Chondrocyte (in vitro differentiated cells): ENCODE results near the gene GLCCI1. TPM values are rescaled to one million over a fixed set of nuclear protein-coding genes. Genes with fewer than 3 reads are reported as not detected.

Experiments
- DNase-seq: peaks from one replicate; pipeline ENCODE4 v3.0.0; 2021; ENCODE audit warnings: mixed read lengths, low spot score
- H3K27ac Mint-ChIP-seq: one replicate; pipeline ENCODE4 v1.8.0; 2021; ENCODE audit warnings: mild to moderate bottlenecking, moderate library complexity, mixed read lengths; ENCODE audit not compliant: unreplicated experiment
- H3K27me3 Mint-ChIP-seq: 2 replicates; pipeline ENCODE4 v1.8.0; 2021; ENCODE audit warnings: low read depth, mixed read lengths
- H3K36me3 Mint-ChIP-seq: 2 replicates; pipeline ENCODE4 v1.8.0; 2021; ENCODE audit warnings: low read depth, mixed read lengths
- H3K4me1 Mint-ChIP-seq: 2 replicates; pipeline ENCODE4 v1.8.0; 2021; ENCODE audit warnings: low read depth, mild to moderate bottlenecking, mixed read lengths
- H3K4me3 Mint-ChIP-seq: one replicate; pipeline ENCODE4 v1.8.0; 2021; ENCODE audit warnings: mild to moderate bottlenecking, moderate library complexity, mixed read lengths; ENCODE audit not compliant: unreplicated experiment
- H3K9me3 Mint-ChIP-seq: 2 replicates; pipeline ENCODE4 v1.8.0; 2021; ENCODE audit warnings: low read depth, mixed read lengths
- total RNA-seq: library from RNA; stranded (reverse); gene quantifications from 3 replicates; pipeline ENCODE4 v1.2.1, GENCODE V29; 2021
- TF ChIP-seq, protein P1 (sequence below): fragments of 200-600 bp; sonication (generic); IDR thresholded peaks from 2 replicates; pipeline ENCODE4 v1.5.0; 2021; ENCODE audit warnings: antibody characterized with exemption, mild to moderate bottlenecking, moderate library complexity

The GLCCI1 gene
- total RNA-seq, 1 donor from 2014 or later: 10.2 TPM

DNA sequence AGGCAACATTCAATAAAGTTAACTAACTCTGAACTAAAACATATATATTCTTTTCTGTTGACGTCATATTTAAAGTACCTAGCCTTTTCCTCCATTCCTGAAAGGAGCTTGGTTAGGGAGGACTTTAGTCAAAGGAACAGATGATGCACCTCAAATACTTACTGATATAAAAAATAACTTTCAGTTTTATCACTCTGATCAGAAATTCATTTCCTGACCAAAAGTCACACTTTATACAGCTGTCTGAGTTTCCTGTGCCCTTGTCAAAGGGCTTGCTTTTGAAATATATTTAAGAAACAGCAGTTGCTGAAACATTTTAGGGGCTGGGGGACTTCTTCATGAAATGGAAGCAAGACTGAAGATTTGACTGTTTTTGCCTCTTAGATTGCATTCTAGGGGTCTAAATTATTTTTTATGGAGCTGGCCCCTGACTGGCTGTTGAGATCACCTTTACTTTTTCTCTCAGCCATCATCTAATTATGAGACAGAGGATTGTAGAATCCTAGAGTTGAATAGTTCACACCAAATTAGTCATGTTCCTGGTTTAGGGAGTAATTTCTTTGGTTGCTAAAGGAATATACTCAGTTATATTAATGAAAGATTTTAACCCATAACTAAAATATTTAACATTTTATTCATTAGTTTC lies 46.6 kb downstream of the GLCCI1 start:
- Mint-ChIP-seq H3K27me3 (no peaks in the 10 kb centered on the region), H3K4me1 (no peaks in the 10 kb centered on the region), H3K36me3 (peaks cover 4% of the 10 kb centered on the region), H3K4me3 (no peak overlapping the region), H3K9me3 (no peaks in the 10 kb centered on the region), H3K27ac (no peak overlapping the region)
- DNase-seq: no peak
- TF ChIP-seq, protein P1, sequence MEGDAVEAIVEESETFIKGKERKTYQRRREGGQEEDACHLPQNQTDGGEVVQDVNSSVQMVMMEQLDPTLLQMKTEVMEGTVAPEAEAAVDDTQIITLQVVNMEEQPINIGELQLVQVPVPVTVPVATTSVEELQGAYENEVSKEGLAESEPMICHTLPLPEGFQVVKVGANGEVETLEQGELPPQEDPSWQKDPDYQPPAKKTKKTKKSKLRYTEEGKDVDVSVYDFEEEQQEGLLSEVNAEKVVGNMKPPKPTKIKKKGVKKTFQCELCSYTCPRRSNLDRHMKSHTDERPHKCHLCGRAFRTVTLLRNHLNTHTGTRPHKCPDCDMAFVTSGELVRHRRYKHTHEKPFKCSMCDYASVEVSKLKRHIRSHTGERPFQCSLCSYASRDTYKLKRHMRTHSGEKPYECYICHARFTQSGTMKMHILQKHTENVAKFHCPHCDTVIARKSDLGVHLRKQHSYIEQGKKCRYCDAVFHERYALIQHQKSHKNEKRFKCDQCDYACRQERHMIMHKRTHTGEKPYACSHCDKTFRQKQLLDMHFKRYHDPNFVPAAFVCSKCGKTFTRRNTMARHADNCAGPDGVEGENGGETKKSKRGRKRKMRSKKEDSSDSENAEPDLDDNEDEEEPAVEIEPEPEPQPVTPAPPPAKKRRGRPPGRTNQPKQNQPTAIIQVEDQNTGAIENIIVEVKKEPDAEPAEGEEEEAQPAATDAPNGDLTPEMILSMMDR: no peak

DNA sequence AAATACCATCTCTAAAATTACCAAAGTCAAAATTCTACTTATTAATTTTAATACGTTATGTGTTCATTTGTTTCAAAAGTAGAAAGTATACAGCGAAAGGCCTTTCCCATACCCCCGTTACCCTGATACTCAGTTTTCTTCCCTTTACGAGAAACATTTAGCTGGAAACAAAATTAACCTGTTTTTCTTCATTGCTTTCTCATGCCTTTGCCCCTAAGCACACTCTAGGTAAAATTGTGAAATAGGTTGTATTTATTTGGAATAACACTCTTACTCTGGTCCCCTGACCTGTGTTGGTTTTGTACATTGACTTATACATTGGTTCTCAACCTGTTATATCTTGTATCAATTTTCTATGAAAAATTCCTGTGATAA lies 47.1 kb downstream of the GLCCI1 start:
- no peak for DNase-seq

DNA sequence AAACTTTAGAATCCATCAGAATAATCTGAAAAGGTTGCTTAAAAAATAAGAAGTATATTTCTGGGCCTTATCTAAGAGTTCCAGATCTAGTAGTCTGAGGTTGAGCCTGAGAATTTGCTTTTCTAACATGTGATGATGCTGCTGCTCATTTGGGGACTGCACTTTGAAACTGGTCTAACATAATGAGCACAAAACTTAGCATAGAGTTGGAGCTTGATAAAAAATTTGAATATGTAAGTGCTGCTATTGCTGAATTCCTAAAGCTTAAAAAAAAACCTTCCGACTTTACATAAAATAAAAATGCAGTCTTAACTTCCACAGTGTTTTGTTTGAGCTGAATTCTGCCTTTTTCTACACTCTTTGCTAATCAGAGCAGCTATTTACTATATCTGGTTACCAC lies 48.8 kb downstream of the GLCCI1 start:
- Mint-ChIP-seq H3K4me1 (no peaks in the 10 kb centered on the region), H3K27me3 (no peaks in the 10 kb centered on the region), H3K4me3 (no peak overlapping the region), H3K9me3 (no peaks in the 10 kb centered on the region), H3K36me3 (no peaks in the 10 kb centered on the region), H3K27ac (no peak overlapping the region)
- DNase-seq: no peak
- TF ChIP-seq, protein P1: no peak

More for the DNA sequence above, 47.1 kb downstream of the GLCCI1 start:
- H3K27ac Mint-ChIP-seq: no peak overlapping the region
- no peaks in the 10 kb centered on the region for H3K4me1 Mint-ChIP-seq
- H3K4me3 Mint-ChIP-seq: no peak overlapping the region
- TF ChIP-seq, protein P1: no peak
- no peaks in the 10 kb centered on the region for H3K9me3 Mint-ChIP-seq
- peaks cover 4% of the 10 kb centered on the region for H3K36me3 Mint-ChIP-seq
- H3K27me3 Mint-ChIP-seq: no peaks in the 10 kb centered on the region

DNA sequence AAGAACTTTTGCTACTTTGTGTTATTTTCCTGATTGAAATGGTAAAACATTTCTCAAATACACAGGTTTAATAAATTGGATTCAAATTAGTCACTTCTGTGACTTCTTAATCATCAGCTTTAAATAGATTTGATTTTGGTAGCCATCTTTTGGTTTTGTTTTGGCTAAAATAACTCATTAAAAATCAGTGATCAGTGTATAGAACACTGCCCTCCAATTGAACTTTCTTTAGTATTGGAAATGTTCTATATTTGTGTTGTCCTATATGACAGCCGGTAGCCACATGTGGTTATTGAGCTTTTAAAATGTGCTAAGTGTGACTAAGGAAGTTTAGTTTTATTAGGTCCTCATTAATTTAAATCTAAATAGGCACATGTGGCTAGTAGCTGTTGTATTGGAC lies 50.4 kb downstream of the GLCCI1 start:
- H3K9me3 Mint-ChIP-seq: no peaks in the 10 kb centered on the region
- no peak overlapping the region for H3K4me3 Mint-ChIP-seq
- TF ChIP-seq, protein P1: no peak
- no peak for DNase-seq
- no peaks in the 10 kb centered on the region for H3K4me1 Mint-ChIP-seq
- no peak overlapping the region for H3K27ac Mint-ChIP-seq
- peaks cover 1% of the 10 kb centered on the region for H3K36me3 Mint-ChIP-seq
- H3K27me3 Mint-ChIP-seq: no peaks in the 10 kb centered on the region

DNA sequence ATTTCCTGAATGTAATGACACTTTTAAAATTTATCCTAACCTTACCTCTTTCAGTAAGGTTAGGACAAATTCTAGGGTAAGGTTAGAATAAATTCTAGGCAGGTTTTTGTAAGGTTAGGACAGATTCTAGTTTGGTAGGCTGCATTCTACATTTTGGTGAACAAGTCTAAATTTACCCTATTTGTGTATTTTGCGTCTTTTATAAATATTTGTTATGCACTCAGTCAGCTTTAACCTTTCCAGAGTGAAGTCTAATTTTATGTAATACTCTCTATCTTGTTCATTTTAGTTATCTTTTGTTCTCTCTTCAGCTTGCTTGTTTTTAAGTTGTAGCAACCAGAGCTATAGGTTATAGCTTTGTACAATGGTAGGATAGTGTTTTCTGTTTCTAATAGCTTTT lies 54.0 kb downstream of the GLCCI1 start:
- no peak overlapping the region for H3K4me3 Mint-ChIP-seq
- TF ChIP-seq, protein P1: no peak
- peaks cover 32% of the 10 kb centered on the region for H3K36me3 Mint-ChIP-seq
- H3K4me1 Mint-ChIP-seq: no peaks in the 10 kb centered on the region
- no peak for DNase-seq
- H3K27me3 Mint-ChIP-seq: no peaks in the 10 kb centered on the region
- no peak overlapping the region for H3K27ac Mint-ChIP-seq
- peaks cover 24% of the 10 kb centered on the region for H3K9me3 Mint-ChIP-seq
